Loucy (cell line): ENCODE data around the gene HIC1.

Source experiments
- H2AFZ ChIP-seq: fragments of 200-600 bp; sonication (generic); 2 replicates; pipeline ENCODE4 v1.6.0; 2016; ENCODE audit warnings: antibody characterized with exemption, mild to moderate bottlenecking, low read length, moderate library complexity
- H3F3A ChIP-seq: fragments of 200-600 bp; 2 replicates; pipeline ENCODE4 v1.6.0; 2016; ENCODE audit warnings: antibody characterized with exemption, low read depth, mild to moderate bottlenecking
- H3K27me3 ChIP-seq: fragments of 200-600 bp; sonication (generic); 2 replicates; pipeline ENCODE4 v1.6.1; 2014; ENCODE audit warnings: low read length, mild to moderate bottlenecking; ENCODE audit not compliant: insufficient read depth, poor library complexity, severe bottlenecking
- H3K36me3 ChIP-seq: fragments of 200-600 bp; sonication (generic); 2 replicates; pipeline ENCODE4 v1.6.1; 2016; ENCODE audit warnings: low read length; ENCODE audit not compliant: insufficient read depth
- H3K4me1 ChIP-seq: fragments of 200-600 bp; sonication (generic); 2 replicates; pipeline ENCODE4 v1.5.1; 2014; ENCODE audit warnings: low read length, mild to moderate bottlenecking; ENCODE audit not compliant: insufficient read depth, poor library complexity, severe bottlenecking
- H3K4me2 ChIP-seq: fragments of 200-600 bp; sonication (generic); 2 replicates; pipeline ENCODE4 v1.6.0; 2014; ENCODE audit warnings: antibody characterized with exemption, low read length, low read depth, mild to moderate bottlenecking; ENCODE audit not compliant: poor library complexity, severe bottlenecking
- H3K4me3 ChIP-seq: fragments of 200-600 bp; sonication (generic); 2 replicates; pipeline ENCODE4 v1.5.1; 2014; ENCODE audit warnings: low read length, mild to moderate bottlenecking, mixed read lengths; ENCODE audit not compliant: poor library complexity, severe bottlenecking
- H3K79me2 ChIP-seq: fragments of 200-600 bp; sonication (generic); 2 replicates; pipeline ENCODE4 v1.6.1; 2014; ENCODE audit warnings: low read length; ENCODE audit not compliant: insufficient read depth
- H3K9ac ChIP-seq: fragments of 200-600 bp; sonication (generic); 2 replicates; pipeline ENCODE4 v1.6.0; 2014; ENCODE audit warnings: mild to moderate bottlenecking, low read depth, low read length, moderate library complexity; ENCODE audit not compliant: poor library complexity, severe bottlenecking
- H3K9me2 ChIP-seq: fragments of 200-600 bp; sonication (generic); replicated peaks from 2 replicates; pipeline ENCODE4 v1.6.1; 2016; ENCODE audit warnings: low read depth, low read length, mixed read lengths
- H3K9me3 ChIP-seq: fragments of 200-600 bp; sonication (generic); 2 replicates; pipeline ENCODE4 v1.6.1; 2014; ENCODE audit warnings: mild to moderate bottlenecking, antibody characterized with exemption, low read length, low read depth; ENCODE audit not compliant: insufficient read depth
- H4K20me1 ChIP-seq: fragments of 200-600 bp; sonication (generic); 2 replicates; pipeline ENCODE4 v1.6.0; 2014; ENCODE audit warnings: antibody characterized with exemption, low read length, mild to moderate bottlenecking; ENCODE audit not compliant: insufficient read depth, poor library complexity, severe bottlenecking
- CTCF ChIP-seq: fragments of 200-600 bp; sonication (generic); conservative IDR thresholded peaks from 2 replicates; pipeline ENCODE4 v1.5.1; 2014; ENCODE audit warnings: mild to moderate bottlenecking, antibody characterized with exemption, low read length
- EZH2phosphoT487 ChIP-seq: fragments of 200-600 bp; IDR thresholded peaks from 2 replicates; pipeline ENCODE4 v1.6.1; 2018; ENCODE audit warnings: antibody characterized with exemption, mild to moderate bottlenecking, moderate library complexity, borderline replicate concordance

Gene HIC1

GRCh38 chr17:2023692-2024571 is 31.0 kb upstream of the HIC1 start:
- Histone ChIP-seq H3K4me1 (peaks cover 35% of the 10 kb centered on the region), H2AFZ (no peak overlapping the region)

GRCh38 chr17:2024572-2025219 is 30.2 kb upstream of the HIC1 start:
- Histone ChIP-seq H3K4me2 (peak overlapping the region; percentile 82), H3F3A (no peaks in the 10 kb centered on the region), H3K9ac (peak overlapping the region; percentile 42), H3K4me1 (peaks cover 35% of the 10 kb centered on the region), H3K4me3 (peak overlapping the region; percentile 71), H3K27me3 (peaks cover 18% of the 10 kb centered on the region), H4K20me1 (no peaks in the 10 kb centered on the region), H3K36me3 (no peaks in the 10 kb centered on the region), H2AFZ (peak overlapping the region; percentile 75), H3K79me2 (no peaks in the 10 kb centered on the region; the same call in 1 of the 2 replicates), H3K9me2 (no peaks in the 10 kb centered on the region), H3K9me3 (no peaks in the 10 kb centered on the region)
- TF ChIP-seq EZH2phosphoT487 = no peak
- TF ChIP-seq CTCF = no peak

More at GRCh38 chr17:2023692-2024571, 31.0 kb upstream of the HIC1 start:
- Histone ChIP-seq H3F3A (no peaks in the 10 kb centered on the region), H4K20me1 (no peaks in the 10 kb centered on the region), H3K4me2 (peak overlapping the region; percentile 82), H3K4me3 (peak overlapping the region; percentile 71), H3K9ac (peak overlapping the region; percentile 42), H3K36me3 (no peaks in the 10 kb centered on the region), H3K27me3 (peaks cover 18% of the 10 kb centered on the region), H3K9me3 (no peaks in the 10 kb centered on the region), H3K79me2 (no peaks in the 10 kb centered on the region; the same call in 1 of the 2 replicates), H3K9me2 (no peaks in the 10 kb centered on the region)
- no peak for TF ChIP-seq CTCF
- TF ChIP-seq EZH2phosphoT487 = no peak

GRCh38 chr17:2025220-2025621 is 29.7 kb upstream of the HIC1 start, which contains the start of gene RTN4RL1:
RTN4RL1 (minus strand) TSS chr17:2025334; CDS start chr17:2024865, 469 bp downstream.
- H3K4me2 ChIP-seq = peak within 1 kb of the TSS; percentile 82
- H3K9me3 ChIP-seq = no peaks in the 10 kb centered on the region
- peak within 1 kb of the TSS; percentile 71 for H3K4me3 ChIP-seq
- no peak for TF ChIP-seq EZH2phosphoT487
- TF ChIP-seq CTCF = no peak
- peaks cover 18% of the 10 kb centered on the region for H3K27me3 ChIP-seq
- no peaks in the 10 kb centered on the region; the same call in 1 of the 2 replicates for H3K79me2 ChIP-seq
- H3F3A ChIP-seq = no peaks in the 10 kb centered on the region
- no peaks in the 10 kb centered on the region for H4K20me1 ChIP-seq
- H3K9me2 ChIP-seq = no peaks in the 10 kb centered on the region
- H2AFZ ChIP-seq = peak within 1 kb of the TSS; percentile 75
- peak within 1 kb of the TSS; percentile 42 for H3K9ac ChIP-seq
- no peaks in the 10 kb centered on the region for H3K36me3 ChIP-seq
- H3K4me1 ChIP-seq = peaks cover 32% of the 10 kb centered on the region
